GM10248 (cell line): ENCODE results near the gene NR4A3.

Source experiments
- CTCF ChIA-PET: fragments of 300-600 bp; sonication (Branson Sonifier 250); formaldehyde crosslinking; extraction: SDS; loops from one replicate; lab custom pipeline; 2021; ENCODE audit warnings: antibody characterized with exemption; lab: Yijun Ruan, JAX
- POLR2A ChIA-PET: fragments of 350-650 bp; sonication (Branson Sonifier 250); formaldehyde crosslinking; extraction: SDS; loops from one replicate; lab custom pipeline; 2020; ENCODE audit warnings: antibody characterized with exemption; lab: Yijun Ruan, JAX
- DNase-seq: peaks from one replicate; pipeline ENCODE4 v3.0.0; 2012; ENCODE audit errors: extremely low spot score
- TF ChIP-seq, protein P1 (sequence below): IDR thresholded peaks from 2 replicates; pipeline ENCODE4 v1.5.1; 2012; ENCODE audit warnings: mild to moderate bottlenecking, low read depth; ENCODE audit errors: extremely low read depth, missing control alignments, control extremely low read depth

Gene NR4A3

DNA sequence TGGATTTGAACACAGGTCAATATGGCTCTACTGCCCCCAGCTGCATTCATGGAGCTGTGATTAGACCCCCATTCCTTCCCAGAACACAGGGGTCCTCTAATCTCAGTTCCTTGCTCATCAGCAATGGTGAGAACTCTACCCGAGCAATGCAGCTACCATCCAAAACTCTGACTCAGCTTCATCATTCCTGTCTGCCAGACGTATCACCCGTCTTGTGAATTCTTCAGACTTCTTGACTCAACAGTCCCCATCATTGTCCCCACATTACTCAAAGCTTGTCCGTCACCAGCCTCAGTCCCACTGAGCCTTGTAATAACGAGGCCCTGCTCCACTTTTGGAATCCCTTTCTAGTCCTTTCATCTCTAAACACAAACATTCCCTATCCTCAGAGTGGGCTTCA lies 48.4 kb downstream of the NR4A3 start:
- POLR2A ChIA-PET: no interaction called here
- TF ChIP-seq, protein P1, sequence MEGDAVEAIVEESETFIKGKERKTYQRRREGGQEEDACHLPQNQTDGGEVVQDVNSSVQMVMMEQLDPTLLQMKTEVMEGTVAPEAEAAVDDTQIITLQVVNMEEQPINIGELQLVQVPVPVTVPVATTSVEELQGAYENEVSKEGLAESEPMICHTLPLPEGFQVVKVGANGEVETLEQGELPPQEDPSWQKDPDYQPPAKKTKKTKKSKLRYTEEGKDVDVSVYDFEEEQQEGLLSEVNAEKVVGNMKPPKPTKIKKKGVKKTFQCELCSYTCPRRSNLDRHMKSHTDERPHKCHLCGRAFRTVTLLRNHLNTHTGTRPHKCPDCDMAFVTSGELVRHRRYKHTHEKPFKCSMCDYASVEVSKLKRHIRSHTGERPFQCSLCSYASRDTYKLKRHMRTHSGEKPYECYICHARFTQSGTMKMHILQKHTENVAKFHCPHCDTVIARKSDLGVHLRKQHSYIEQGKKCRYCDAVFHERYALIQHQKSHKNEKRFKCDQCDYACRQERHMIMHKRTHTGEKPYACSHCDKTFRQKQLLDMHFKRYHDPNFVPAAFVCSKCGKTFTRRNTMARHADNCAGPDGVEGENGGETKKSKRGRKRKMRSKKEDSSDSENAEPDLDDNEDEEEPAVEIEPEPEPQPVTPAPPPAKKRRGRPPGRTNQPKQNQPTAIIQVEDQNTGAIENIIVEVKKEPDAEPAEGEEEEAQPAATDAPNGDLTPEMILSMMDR: no peak
- CTCF ChIA-PET: interaction anchor here (1.1 to 1.8 kb wide), 3 partner anchors 12 to 14 kb away, joined by 3 to 4 read pairs (median 3); no protein-coding TSS in a partner anchor
- no peak for DNase-seq

DNA sequence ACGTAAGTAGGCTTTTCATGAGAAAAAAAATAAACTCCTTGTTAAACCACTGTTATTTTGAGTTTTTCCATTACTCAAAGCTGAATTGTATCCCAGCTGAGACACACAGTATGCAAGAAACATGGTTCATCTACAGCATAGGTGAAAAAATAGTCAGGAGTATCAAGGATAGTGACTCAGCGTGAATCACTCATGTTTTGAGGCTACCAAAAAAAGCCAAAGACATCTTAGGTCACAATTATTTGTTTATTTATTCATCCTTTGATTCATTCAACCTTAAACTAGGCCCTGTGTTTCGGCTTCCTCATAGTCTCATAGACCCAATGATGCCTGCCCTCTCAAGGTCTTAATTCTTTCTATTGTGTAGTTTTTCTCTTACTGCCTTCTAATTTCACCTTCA lies 51.8 kb downstream of the NR4A3 start:
- DNase-seq: no peak
- POLR2A ChIA-PET: no interaction called here
- CTCF ChIA-PET: interaction anchor here (0.9 to 2.7 kb wide), 4 partner anchors 12 to 46 kb away, joined by 3 to 11 read pairs (median 4); no protein-coding TSS in a partner anchor
- TF ChIP-seq, protein P1: no peak

DNA sequence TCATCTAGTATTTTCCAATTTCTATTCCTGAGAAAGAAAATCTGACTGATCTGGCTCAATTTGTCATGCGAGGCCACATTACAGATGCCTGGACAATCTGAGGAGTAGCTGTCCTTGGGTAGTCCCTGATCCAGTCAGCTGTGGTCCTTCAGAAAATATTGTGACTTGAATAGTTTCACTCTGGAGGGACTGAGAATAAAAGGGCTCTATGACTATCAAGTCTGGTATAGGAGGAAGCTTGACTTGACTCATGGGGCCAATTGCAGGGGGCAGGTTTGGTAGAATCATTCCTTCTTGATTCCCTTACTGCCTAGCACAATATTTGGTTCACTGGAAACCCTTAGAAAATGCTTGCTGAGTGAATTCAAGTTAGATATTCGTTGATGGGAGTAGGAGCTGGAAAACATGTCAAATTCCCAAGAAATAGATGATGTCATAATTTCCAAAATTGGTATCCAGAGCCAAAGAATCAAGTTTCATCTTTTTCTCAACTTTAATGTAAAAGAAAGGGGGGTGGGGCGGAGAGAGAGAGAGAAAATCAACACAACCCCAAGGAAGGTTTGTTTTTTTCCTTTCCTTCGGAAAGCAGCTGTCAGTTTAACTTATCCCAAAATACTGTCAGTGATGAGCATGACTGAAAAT lies 52.4 kb downstream of the NR4A3 start:
- DNase-seq: no peak
- ChIA-PET POLR2A (no interaction called here), CTCF (interaction anchor here (0.9 to 1.6 kb wide), 3 partner anchors 12 to 46 kb away, joined by 3 to 4 read pairs (median 3); no protein-coding TSS in a partner anchor)
- TF ChIP-seq, protein P1: no peak

DNA sequence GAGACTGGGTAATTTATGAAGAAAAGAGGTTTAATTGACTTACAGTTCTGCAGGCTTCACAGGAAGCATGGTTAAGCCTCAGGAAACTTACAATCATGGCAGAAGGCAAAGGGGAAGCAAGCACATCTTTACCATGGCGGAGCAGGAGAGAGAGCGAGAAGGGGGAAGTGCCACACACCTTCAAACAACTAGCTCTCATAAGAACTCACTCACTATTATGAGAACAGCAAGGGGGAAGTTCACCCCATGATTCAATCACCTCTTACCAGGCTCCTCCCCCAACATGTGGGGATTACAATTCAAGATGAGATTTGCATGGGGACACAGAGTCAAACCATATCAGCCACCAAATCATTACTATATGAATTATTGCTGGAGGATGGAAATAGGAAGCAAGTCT lies 54.5 kb downstream of the NR4A3 start:
- ChIA-PET CTCF (interaction anchor here (1.2 to 2.5 kb wide), 2 partner anchors 12 to 71 kb away, joined by 3 to 14 read pairs; no protein-coding TSS in a partner anchor), POLR2A (no interaction called here)
- TF ChIP-seq, protein P1: no peak
- DNase-seq: no peak

DNA sequence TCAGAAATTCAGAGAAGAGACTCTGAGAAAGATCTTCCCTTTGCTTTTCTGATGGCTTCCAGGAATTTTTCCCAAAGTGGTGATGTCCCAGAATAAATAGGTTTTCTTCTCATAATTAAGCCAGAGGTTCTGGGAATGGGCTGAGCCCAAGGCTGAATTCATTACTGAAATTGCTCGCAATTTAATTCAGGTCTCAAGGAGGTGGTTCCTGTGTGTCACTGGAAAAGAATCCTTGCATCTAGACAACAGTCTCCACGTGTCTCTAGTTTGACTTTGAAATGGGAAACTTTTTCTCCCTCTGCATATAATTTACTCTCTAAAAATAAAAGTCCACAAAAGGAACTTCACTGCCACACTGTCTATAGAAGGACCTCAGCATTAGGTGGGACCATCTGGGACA lies 57.0 kb downstream of the NR4A3 start:
- CTCF ChIA-PET: interaction anchor here (1.3 kb wide), 1 partner anchor 27 kb away, joined by 3 read pairs; the partner anchor contains the start of gene STX17
- TF ChIP-seq, protein P1: no peak
- POLR2A ChIA-PET: no interaction called here
- no peak for DNase-seq

DNA sequence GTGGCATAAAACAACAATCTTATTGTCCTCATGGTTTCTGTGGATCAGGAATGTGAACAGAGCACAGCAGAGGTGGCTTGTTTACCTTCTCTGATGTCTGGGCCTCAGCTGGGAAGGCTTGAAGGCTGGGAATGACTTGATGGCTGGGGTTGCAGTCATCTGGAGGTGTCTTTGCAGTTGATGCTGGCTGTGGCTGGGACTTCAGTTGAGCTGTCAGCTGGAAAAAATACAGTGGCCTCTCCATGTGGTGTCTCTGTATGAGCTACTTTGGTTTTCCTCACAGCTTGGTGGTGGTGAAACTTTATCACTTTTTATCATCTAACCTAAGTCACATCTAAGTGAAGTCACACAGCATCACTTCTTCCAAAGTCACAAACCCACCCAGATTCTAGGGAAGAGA lies 60.1 kb downstream of the NR4A3 start:
- TF ChIP-seq, protein P1: no peak
- POLR2A ChIA-PET: no interaction called here
- CTCF ChIA-PET: interaction anchor here (1.0 kb wide), 1 partner anchor 25 kb away, joined by 3 read pairs; no protein-coding TSS in a partner anchor
- DNase-seq: no peak
